SKM-1 (cell line): ENCODE results near the gene P3H3.

Source experiments
- DNase-seq: peaks from one replicate; lab custom pipeline; 2025; ENCODE audit not compliant: unreplicated experiment; lab: John Stamatoyannopoulos, UW

The P3H3 gene

GRCh38 chr12:6827982-6828780 is at the start of gene P3H3:
P3H3 (plus strand) TSS chr12:6828407; CDS start chr12:6828441, 34 bp downstream.
- DNase-seq: no peak

- DNase-seq: peak; percentile 53
Observed at GRCh38 chr12:6778574-6779550, 49.3 kb upstream of the P3H3 start.

- no peak for DNase-seq
Observed at GRCh38 chr12:6779708-6780432, 48.3 kb upstream of the P3H3 start.

GRCh38 chr12:6780573-6780972 is 47.6 kb upstream of the P3H3 start:
- DNase-seq: no peak

- DNase-seq: no peak
Observed at GRCh38 chr12:6782119-6782518, 46.1 kb upstream of the P3H3 start.

GRCh38 chr12:6782850-6783566 is 45.2 kb upstream of the P3H3 start:
- no peak for DNase-seq

- no peak for DNase-seq
Observed at GRCh38 chr12:6783828-6784227, 44.4 kb upstream of the P3H3 start.

- no peak for DNase-seq
Observed at GRCh38 chr12:6784296-6784695, 43.9 kb upstream of the P3H3 start.

GRCh38 chr12:6784761-6785160 is 43.4 kb upstream of the P3H3 start:
- DNase-seq: no peak

- DNase-seq: no peak
Observed at GRCh38 chr12:6786416-6787094, 41.7 kb upstream of the P3H3 start.

- DNase-seq: no peak
Observed at GRCh38 chr12:6787309-6787708, 40.9 kb upstream of the P3H3 start.

GRCh38 chr12:6788972-6789924 is 39.0 kb upstream of the P3H3 start, which contains the start of gene CD4:
CD4 (plus strand) TSS chr12:6789528; CDS start chr12:6800139, 10,611 bp downstream.
- no peak for DNase-seq

GRCh38 chr12:6790496-6791150 is 37.6 kb upstream of the P3H3 start:
- DNase-seq: no peak

- no peak for DNase-seq
Observed at GRCh38 chr12:6791931-6792520, 36.2 kb upstream of the P3H3 start.

- peak; percentile 42 for DNase-seq
Observed at GRCh38 chr12:6792522-6793201, 35.5 kb upstream of the P3H3 start.

GRCh38 chr12:6795088-6795487 is 33.1 kb upstream of the P3H3 start:
- DNase-seq: no peak

GRCh38 chr12:6796576-6796975 is 31.6 kb upstream of the P3H3 start:
- DNase-seq: no peak
